Left lung (tissue), 10 donors: ENCODE results near the gene ABI3BP. TPM values are rescaled to one million over a fixed set of nuclear protein-coding genes. Genes with fewer than 3 reads are reported as not detected.

Source experiments
- ATAC-seq: fragments of 200-7000 bp; cut with Tn5 transposase; one replicate; pipeline ENCODE4 v1.9.1; 2020; ENCODE audit warnings: moderate library complexity
- DNase-seq, 4 donors: peaks; one replicate each; pipeline ENCODE4 v3.0.0-alpha.2; 2013 to 2020
- H3K27ac ChIP-seq, 2 donors: fragments of 200-600 bp; sonication (generic) in 1 of 2; one replicate each; pipeline versions ENCODE4 v1.5.0 to v1.8.0; 2020 to 2021
- H3K27me3 ChIP-seq, 2 donors: fragments of 200-600 bp; sonication (generic) in 1 of 2; one replicate each; pipeline versions ENCODE4 v1.5.0 to v1.8.0; 2020 to 2021
- H3K36me3 ChIP-seq, 2 donors: fragments of 200-600 bp; sonication (generic) in 1 of 2; one replicate each; pipeline versions ENCODE4 v1.5.0 to v1.8.0; 2020 to 2021
- H3K4me1 ChIP-seq, 2 donors: fragments of 200-600 bp; one replicate each; pipeline ENCODE4 v1.8.0; 2021
- H3K4me3 ChIP-seq, 2 donors: fragments of 200-600 bp; sonication (generic) in 1 of 2; one replicate each; pipeline versions ENCODE4 v1.5.0 to v1.8.0; 2020 to 2021; ENCODE audit warnings: mild to moderate bottlenecking in 1 of 2
- H3K9me3 ChIP-seq, 2 donors: fragments of 200-600 bp; sonication (generic) in 1 of 2; one replicate each; pipeline versions ENCODE4 v1.5.0 to v1.8.0; 2020 to 2021
- CTCF ChIP-seq, 2 donors: fragments of 200-600 bp; sonication (generic) in 1 of 2; IDR thresholded peaks; one replicate each; pipeline versions ENCODE4 v1.5.0 to v1.8.0; 2021; ENCODE audit warnings: antibody characterized with exemption in 2 of 2
- intact Hi-C, 2 donors: fragments of 100-400 bp; cut with DNase I; formaldehyde crosslinking; loops; one replicate each; pipeline versions ENCODE4 v1.11.2 to v1.14.2; 2022
- polyA plus RNA-seq, 6 donors: library from polyadenylated mRNA; unstranded; fragments of 120-200 nt; gene quantifications; one replicate each; pipeline ENCODE4 v1.2.1, GENCODE V29; 2013; ENCODE audit not compliant: insufficient read length in 6 of 6
- total RNA-seq, 2 donors: library from RNA; stranded (reverse); fragmentation: NEBNext Ultra II Directional; extraction: Animal tissue kit (Norgen Biotek cat#: 25700); gene quantifications; one replicate each; pipeline ENCODE4 v1.2.1, GENCODE V29; 2021
- donor health status: DM: no; HTN: yes; CAD: no.
- donor health status: DM: no; HTN: no; CAD: no.

The ABI3BP gene
- total and polyA plus RNA-seq, 8 donors, result 65.2 to 138 (median 85.3) TPM

GRCh38 chr3:100709842-100710260 is 283.4 kb downstream of the ABI3BP start:
- Histone ChIP-seq H3K36me3 (peaks cover 0 to 24% of the 10 kb centered on the region in 2 donors), H3K27ac (peak overlapping the region; percentile 97 to 99), H3K27me3 (peaks cover 0 to 9% of the 10 kb centered on the region in 2 donors), H3K9me3 (no peaks in the 10 kb centered on the region), H3K4me1 (peaks cover 22 to 40% of the 10 kb centered on the region in 2 donors), H3K4me3 (peak overlapping the region; percentile 50 to 80)
- ATAC-seq (peak; percentile 39), DNase-seq (peak; percentile 41 to 80 (median 62))
- TF ChIP-seq CTCF (IDR thresholded peaks at IDR 0.05), result no peak
- intact Hi-C loops, result no loop called here

- Histone ChIP-seq H3K4me1 (peaks cover 22 to 39% of the 10 kb centered on the region in 2 donors), H3K27me3 (peaks cover 0 to 9% of the 10 kb centered on the region in 2 donors), H3K4me3 (peak within 1 kb of the TSS; percentile 50 to 80), H3K36me3 (peaks cover 0 to 18% of the 10 kb centered on the region in 2 donors), H3K27ac (peak within 1 kb of the TSS; percentile 97 to 99), H3K9me3 (no peaks in the 10 kb centered on the region)
- TF ChIP-seq CTCF (IDR thresholded peaks at IDR 0.05), result no peak
- peak; percentile 95 for ATAC-seq
- peak; percentile 98 to 100 (median 99) for DNase-seq
- intact Hi-C loops, result no loop called here
Measured at GRCh38 chr3:100708989-100709841, 284.0 kb downstream of the ABI3BP start, which contains the start of gene TFG. Gene TFG, plus strand, starts transcription at chr3:100709494. Its CDS starts 4,192 bp downstream, at chr3:100713686.

- intact Hi-C loops, result no loop called here
- peak overlapping the region; percentile 97 to 99 for H3K27ac ChIP-seq
Measured at GRCh38 chr3:100708644-100708988, 284.6 kb downstream of the ABI3BP start.

GRCh38 chr3:100706365-100706764 is 286.9 kb downstream of the ABI3BP start:
- no peak for DNase-seq
- Histone ChIP-seq H3K9me3 (no peaks in the 10 kb centered on the region), H3K27me3 (peaks cover 0 to 9% of the 10 kb centered on the region in 2 donors), H3K4me3 (no peak overlapping the region), H3K36me3 (peaks cover 0 to 5% of the 10 kb centered on the region in 2 donors), H3K4me1 (peaks cover 9 to 16% of the 10 kb centered on the region in 2 donors), H3K27ac (no peak overlapping the region)
- no peak for TF ChIP-seq CTCF (IDR thresholded peaks at IDR 0.05)
- intact Hi-C loops, result no loop called here
- ATAC-seq, result no peak

More at GRCh38 chr3:100708644-100708988, 284.6 kb downstream of the ABI3BP start:
- DNase-seq, result no peak
- ATAC-seq, result no peak
- peaks cover 0 to 12% of the 10 kb centered on the region in 2 donors for H3K36me3 ChIP-seq
- H3K27me3 ChIP-seq, result peaks cover 0 to 9% of the 10 kb centered on the region in 2 donors
- H3K4me3 ChIP-seq, result peak overlapping the region; percentile 22 to 80
- peaks cover 22 to 33% of the 10 kb centered on the region in 2 donors for H3K4me1 ChIP-seq
- H3K9me3 ChIP-seq, result no peaks in the 10 kb centered on the region
- TF ChIP-seq CTCF (IDR thresholded peaks at IDR 0.05), result no peak

- intact Hi-C loops, result no loop called here
- no peaks in the 10 kb centered on the region for H3K9me3 ChIP-seq
- H3K27ac ChIP-seq, result no peak overlapping the region
Measured at GRCh38 chr3:100703865-100704264, 289.4 kb downstream of the ABI3BP start.

More at GRCh38 chr3:100703865-100704264, 289.4 kb downstream of the ABI3BP start:
- peaks cover 0 to 5% of the 10 kb centered on the region in 2 donors for H3K4me1 ChIP-seq
- ATAC-seq (no peak), DNase-seq (no peak)
- H3K4me3 ChIP-seq, result no peak overlapping the region
- peaks cover 0 to 9% of the 10 kb centered on the region in 2 donors for H3K27me3 ChIP-seq
- TF ChIP-seq CTCF (IDR thresholded peaks at IDR 0.05), result no peak
- H3K36me3 ChIP-seq, result no peaks in the 10 kb centered on the region
